ENCODE data around the gene MAP3K19.

- TF ChIP-seq POLR2A (IDR thresholded peaks at IDR 0.05) (no peak), POLR2AphosphoS5 (IDR thresholded peaks at IDR 0.05) (no peak), CTCF (IDR thresholded peaks at IDR 0.05) (no peak), EP300 (IDR thresholded peaks at IDR 0.05) (no peak)
These were observed 64.6 kb downstream of the MAP3K19 start for GRCh38 chr2:134982603-134983002.
